Transverse colon (tissue), 3 donors: ENCODE results near the gene GPC6.

ENCODE experiments used
- EP300 ChIP-seq: sonication (generic); formaldehyde crosslinking; IDR thresholded peaks from one replicate; pipeline ENCODE4 v1.6.1; 2017; ENCODE audit warnings: antibody characterized with exemption, low read depth
- POLR2A ChIP-seq: fragments of 450-650 bp; IDR thresholded peaks from one replicate; pipeline ENCODE4 v1.6.1; 2016; ENCODE audit warnings: antibody characterized with exemption, mild to moderate bottlenecking, moderate library complexity
- TF ChIP-seq, protein P1 (sequence below), 5 experiments: fragments of 200-600 bp in 3 of 5; fragments of 450-650 bp in 2 of 5; sonication (generic) in 3 of 5; IDR thresholded peaks; 1 replicate in 2 of 5; 2 replicates in 3 of 5; pipeline ENCODE4 v1.5.1; 2016 to 2017; ENCODE audit warnings: antibody characterized with exemption in 5 of 5, inconsistent platforms in 3 of 5, mild to moderate bottlenecking in 2 of 5, moderate library complexity in 1 of 5

DNA sequence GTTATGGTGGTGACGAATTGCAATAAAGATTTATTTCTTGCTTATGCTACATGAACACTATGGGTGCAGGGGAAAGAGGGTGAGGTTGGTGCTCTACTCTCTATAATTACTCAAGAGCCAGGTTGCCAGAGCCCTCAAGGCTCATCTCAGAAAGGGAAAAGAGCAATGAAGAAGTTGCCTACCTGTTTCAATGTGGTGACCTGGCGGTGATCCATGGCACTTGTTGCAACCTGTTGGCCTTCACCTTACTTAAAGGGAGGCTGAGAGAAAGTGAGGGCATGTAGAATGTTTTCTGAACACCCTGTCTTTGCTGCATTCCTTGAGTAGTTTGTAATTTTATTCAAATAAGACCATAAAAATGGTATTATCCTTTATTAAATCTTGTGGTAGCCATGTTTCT lies 394.4 kb downstream of the GPC6 start:
- TF ChIP-seq, protein P1, sequence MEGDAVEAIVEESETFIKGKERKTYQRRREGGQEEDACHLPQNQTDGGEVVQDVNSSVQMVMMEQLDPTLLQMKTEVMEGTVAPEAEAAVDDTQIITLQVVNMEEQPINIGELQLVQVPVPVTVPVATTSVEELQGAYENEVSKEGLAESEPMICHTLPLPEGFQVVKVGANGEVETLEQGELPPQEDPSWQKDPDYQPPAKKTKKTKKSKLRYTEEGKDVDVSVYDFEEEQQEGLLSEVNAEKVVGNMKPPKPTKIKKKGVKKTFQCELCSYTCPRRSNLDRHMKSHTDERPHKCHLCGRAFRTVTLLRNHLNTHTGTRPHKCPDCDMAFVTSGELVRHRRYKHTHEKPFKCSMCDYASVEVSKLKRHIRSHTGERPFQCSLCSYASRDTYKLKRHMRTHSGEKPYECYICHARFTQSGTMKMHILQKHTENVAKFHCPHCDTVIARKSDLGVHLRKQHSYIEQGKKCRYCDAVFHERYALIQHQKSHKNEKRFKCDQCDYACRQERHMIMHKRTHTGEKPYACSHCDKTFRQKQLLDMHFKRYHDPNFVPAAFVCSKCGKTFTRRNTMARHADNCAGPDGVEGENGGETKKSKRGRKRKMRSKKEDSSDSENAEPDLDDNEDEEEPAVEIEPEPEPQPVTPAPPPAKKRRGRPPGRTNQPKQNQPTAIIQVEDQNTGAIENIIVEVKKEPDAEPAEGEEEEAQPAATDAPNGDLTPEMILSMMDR (IDR thresholded peaks at IDR 0.05) = no peak
- TF ChIP-seq POLR2A = no peak
- no peak for TF ChIP-seq EP300
